Stromal cell of bone marrow (primary cell): ENCODE results near the gene TREH.

ENCODE experiments used
- DNase-seq: peaks from one replicate; pipeline ENCODE4 v3.0.0-alpha.2; 2012; ENCODE audit warnings: low read depth

The TREH gene

GRCh38 chr11:118646393-118646792, 33.1 kb downstream of the TREH start:
- DNase-seq, result no peak

- DNase-seq, result no peak
Observed at GRCh38 chr11:118645066-118645715, 34.3 kb downstream of the TREH start.

- DNase-seq, result no peak
Observed at GRCh38 chr11:118644496-118644895, 35.0 kb downstream of the TREH start.

GRCh38 chr11:118643995-118644345, 35.5 kb downstream of the TREH start:
- no peak for DNase-seq

- no peak for DNase-seq
Observed at GRCh38 chr11:118643142-118643994, 36.1 kb downstream of the TREH start.

- DNase-seq, result no peak
Observed at GRCh38 chr11:118641397-118642019, 37.9 kb downstream of the TREH start.

- no peak for DNase-seq
Observed at GRCh38 chr11:118640332-118641154, 38.9 kb downstream of the TREH start.

GRCh38 chr11:118639899-118640298, 39.6 kb downstream of the TREH start:
- no peak for DNase-seq

GRCh38 chr11:118638726-118639125, 40.7 kb downstream of the TREH start:
- no peak for DNase-seq

GRCh38 chr11:118636569-118637290, 42.7 kb downstream of the TREH start:
- no peak for DNase-seq

GRCh38 chr11:118635642-118636041, 43.8 kb downstream of the TREH start:
- no peak for DNase-seq

GRCh38 chr11:118635237-118635591, 44.2 kb downstream of the TREH start:
- DNase-seq, result no peak

GRCh38 chr11:118634431-118635236, 44.8 kb downstream of the TREH start:
- DNase-seq, result no peak

- peak; percentile 60 for DNase-seq
Observed at GRCh38 chr11:118633979-118634378, 45.5 kb downstream of the TREH start.

GRCh38 chr11:118633319-118633690, 46.1 kb downstream of the TREH start:
- DNase-seq, result no peak

GRCh38 chr11:118632577-118633318, 46.7 kb downstream of the TREH start:
- DNase-seq, result no peak

GRCh38 chr11:118631142-118631909, 48.1 kb downstream of the TREH start:
- DNase-seq, result no peak

- no peak for DNase-seq
Observed at GRCh38 chr11:118629761-118630661, 49.4 kb downstream of the TREH start.
